D721Med (cell line): ENCODE results near the gene CTR9.

ENCODE experiments used
- DNase-seq: peaks from one replicate; pipeline ENCODE4 v3.0.0; 2011; ENCODE audit warnings: low spot score; ENCODE audit not compliant: insufficient read length
- FAIRE-seq: peaks from 2 replicates; lab custom pipeline; 2011; peaks lifted over from hg19 to GRCh38; lab: Jason Lieb, UNC
- CTCF ChIP-seq: IDR thresholded peaks from 2 replicates; pipeline ENCODE4 v1.5.1; 2012; ENCODE audit warnings: mild to moderate bottlenecking, control low read depth; ENCODE audit not compliant: insufficient read depth; ENCODE audit errors: missing control alignments

Gene CTR9

GRCh38 chr11:10727146-10727851 lies 23.7 kb upstream of the CTR9 start:
- FAIRE-seq, result no peak
- no peak for TF ChIP-seq CTCF
- DNase-seq, result no peak

GRCh38 chr11:10728154-10728553 lies 22.9 kb upstream of the CTR9 start:
- no peak for FAIRE-seq

GRCh38 chr11:10728789-10729472 lies 22.1 kb upstream of the CTR9 start:
- DNase-seq, result peak; percentile 75
- peak; percentile 48 for FAIRE-seq
- TF ChIP-seq CTCF, result no peak

More at GRCh38 chr11:10728154-10728553, 22.9 kb upstream of the CTR9 start:
- no peak for TF ChIP-seq CTCF
- no peak for DNase-seq

- no peak for TF ChIP-seq CTCF
- FAIRE-seq (no peak), DNase-seq (no peak)
Observed at GRCh38 chr11:10730151-10730550, 20.9 kb upstream of the CTR9 start.

GRCh38 chr11:10731064-10731680 lies 19.9 kb upstream of the CTR9 start:
- no peak for TF ChIP-seq CTCF
- FAIRE-seq (no peak), DNase-seq (no peak)

GRCh38 chr11:10735481-10736475 lies 15.3 kb upstream of the CTR9 start:
- no peak for FAIRE-seq
- peak; percentile 62 for DNase-seq
- TF ChIP-seq CTCF, result peak; percentile 92
